T-helper 2 cell treated with Interferon-gamma antibody and Interleukin-4, amounts not matched to agents 100 ng/mL and 5 ng/mL, for 36 hours (primary cell): ENCODE data around the gene TEX12. TPM values are rescaled to one million over a fixed set of nuclear protein-coding genes. Genes with fewer than 3 reads are reported as not detected.

Experiments used
- intact Hi-C: fragments of 100-400 bp; cut with micrococcal nuclease; formaldehyde crosslinking; loops from one replicate; pipeline ENCODE4 v1.15.1; 2023
- total RNA-seq: library from RNA; stranded (reverse); gene quantifications from 2 replicates; pipeline ENCODE4 v1.2.3, GENCODE V29; 2022

The TEX12 gene
- total RNA-seq, 1 donor from 2014 or later = not detected

DNA sequence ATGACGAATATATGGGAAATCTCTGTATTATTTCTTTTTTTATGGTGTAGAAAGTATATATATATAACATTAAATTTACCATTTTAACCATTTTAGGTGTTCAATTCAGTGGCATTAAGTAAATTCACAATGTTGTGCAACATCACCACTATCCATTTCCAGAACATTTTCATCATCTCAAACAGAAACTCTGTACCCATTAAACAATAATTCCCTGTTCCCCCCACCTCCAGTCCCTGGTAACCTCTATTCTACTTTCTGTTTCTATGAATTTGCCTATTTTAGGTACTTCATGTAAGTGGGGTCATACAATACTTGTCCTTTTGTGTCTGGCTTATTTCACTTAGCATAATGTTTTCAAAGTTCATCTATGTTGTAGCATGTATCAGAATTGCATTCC, 43.7 kb downstream of the TEX12 start:
- intact Hi-C loops = no loop called here

DNA sequence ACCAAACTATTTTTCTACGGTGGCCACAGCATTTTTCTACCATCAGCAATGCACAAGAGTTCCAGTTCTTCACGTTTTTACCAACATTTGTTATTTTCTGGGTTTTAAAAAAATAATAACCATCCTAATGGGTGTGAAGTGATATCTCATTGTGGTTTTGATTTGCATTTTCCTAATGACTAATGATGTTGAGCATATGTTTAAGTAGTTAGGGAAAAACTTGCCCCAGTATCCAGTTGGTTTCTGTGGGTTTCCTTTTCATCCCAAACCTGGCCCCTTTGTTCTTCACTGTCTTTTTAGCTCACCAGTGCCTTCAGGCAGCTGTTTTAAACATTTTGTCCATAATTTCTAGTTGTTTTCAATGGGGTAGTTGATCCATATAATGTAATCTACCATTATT, 44.4 kb downstream of the TEX12 start:
- intact Hi-C loops = no loop called here

DNA sequence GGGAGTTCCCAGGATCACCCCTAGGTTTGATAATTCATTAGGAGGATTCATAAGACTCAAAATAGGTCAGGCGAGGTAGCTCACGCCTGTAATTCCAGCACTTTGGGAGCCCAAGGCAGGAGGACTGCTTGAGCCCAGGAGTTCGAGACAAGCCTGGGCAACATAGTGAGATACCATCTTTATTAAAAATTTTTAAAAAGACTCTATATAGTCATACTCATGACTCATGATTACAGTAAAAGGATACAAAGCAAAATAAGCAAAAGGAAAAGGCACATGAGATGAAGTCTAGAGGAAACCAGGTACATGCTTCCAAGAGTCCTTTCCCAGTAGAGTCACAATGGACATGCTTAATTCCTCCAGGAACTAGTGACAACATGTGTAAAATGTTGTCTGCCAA, 45.1 kb downstream of the TEX12 start:
- intact Hi-C loops = no loop called here

DNA sequence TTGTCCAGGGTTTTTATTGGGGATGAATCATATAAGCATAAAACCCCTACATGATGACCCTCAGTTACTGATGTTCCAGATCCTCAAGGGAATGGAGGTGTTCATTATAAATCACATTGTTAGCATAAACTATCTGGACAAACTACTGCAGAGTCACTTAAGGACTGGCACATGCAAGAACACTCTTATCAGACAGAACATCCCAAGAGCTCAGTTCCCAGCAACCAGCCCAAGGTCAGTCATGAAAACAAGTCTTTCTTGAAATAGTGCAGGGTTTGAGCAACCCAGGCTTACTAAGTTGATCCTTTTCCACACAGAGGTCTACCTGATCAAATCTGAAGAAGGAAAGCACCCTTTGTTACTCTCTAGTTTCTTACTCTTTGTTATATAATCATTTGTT, 45.5 kb downstream of the TEX12 start:
- intact Hi-C loops = no loop called here

DNA sequence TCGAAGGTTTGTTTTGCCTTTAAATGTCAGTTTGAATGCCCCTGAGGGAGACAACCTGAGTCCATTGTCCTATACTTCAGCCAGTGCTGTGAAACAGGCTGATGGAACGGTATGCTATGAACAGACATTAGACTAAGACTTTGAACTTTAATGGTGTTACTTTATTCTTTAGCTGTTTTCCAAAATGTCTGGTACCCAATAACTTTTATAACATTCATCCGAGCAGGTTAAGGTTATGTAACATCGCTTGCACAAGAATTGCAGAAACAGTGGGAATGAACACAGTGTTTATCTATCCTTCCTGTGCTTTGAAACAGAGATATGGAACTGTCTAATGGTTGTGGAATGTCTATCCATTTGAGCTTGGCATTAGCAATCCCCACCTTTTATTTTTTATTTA, 46.6 kb downstream of the TEX12 start:
- intact Hi-C loops = no loop called here

DNA sequence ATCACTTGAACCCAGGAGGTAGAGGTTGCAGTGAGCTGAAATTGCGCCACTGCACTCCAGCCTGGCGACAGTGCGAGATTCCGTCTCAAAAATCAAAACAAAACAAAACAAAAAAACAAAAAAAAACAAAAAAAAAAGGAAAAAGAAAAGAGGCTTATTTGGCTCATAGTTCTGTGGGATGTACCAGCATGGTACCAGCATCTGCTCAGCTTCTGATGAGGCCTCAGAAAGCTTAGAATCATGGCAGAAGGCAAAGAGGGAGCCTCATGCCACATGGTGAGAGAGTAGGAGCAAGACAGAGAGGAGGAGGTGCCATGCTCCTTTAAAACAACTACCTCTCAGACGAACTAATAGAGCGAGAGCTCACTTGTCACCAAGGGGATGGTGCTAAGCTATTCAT, 48.4 kb downstream of the TEX12 start:
- intact Hi-C loops = no loop called here

DNA sequence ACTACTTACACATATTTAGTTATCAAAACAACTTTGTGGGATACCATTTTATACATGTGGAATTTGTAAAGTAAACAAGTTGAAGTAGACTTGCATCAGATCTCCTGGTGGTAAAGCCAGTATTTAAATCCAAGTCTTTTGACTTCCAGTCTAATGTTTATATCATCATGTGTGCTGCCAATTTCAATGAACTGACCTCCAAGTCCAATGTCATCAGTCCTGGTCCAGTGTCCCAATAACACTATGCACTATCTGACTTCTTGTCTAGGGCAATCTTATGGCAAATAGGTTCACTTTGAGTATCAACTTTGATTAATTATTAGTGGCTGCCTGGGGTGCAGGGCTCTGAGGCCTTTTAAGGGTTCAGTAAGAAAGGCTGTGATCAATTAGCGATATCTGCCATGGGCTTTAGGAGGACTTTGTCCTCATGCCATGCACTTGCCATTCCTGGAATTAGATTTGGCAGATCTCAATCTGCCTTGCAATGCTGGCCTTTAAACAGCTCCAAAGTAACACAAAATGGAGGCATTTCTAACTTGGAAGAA, 49.5 kb downstream of the TEX12 start:
- intact Hi-C loops = no loop called here

DNA sequence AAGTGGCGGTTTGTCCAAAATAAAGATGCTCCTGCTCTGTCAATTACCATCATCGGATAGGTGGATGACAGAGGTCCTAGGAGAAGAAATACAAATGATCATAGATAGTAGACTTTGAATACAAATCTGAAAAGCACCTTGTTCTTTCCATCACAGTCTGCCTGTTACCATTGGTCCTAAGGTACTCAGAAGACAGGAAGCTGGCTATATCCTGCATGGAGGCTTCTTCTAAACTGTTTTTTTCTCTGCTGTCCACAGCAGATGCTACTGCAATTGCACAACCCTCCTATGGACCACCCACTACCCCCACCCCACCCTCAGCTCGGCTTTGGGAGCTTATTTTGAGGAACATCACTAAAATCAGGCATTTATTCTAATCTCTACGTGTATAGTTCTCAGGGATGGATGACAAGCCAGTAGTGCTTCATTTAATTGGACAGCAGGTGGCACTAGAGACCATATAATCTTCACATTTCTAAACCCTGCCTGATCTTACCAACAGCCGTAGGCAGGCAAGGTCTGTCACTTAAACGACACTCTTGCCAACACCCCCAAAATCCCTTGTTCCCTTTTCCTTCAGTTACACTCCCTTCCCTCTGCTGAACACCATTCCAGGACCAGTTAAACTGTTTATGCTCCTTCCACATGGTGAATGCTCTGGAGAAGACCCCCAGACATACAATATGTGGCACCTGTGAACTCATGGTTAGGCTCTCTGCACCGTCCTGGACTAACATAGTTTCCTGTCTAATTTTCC, 52.5 kb downstream of the TEX12 start:
- intact Hi-C loops = loop anchor here (1.0 to 10.0 kb wide), 5 partner anchors 61 to 1070 kb away; no protein-coding TSS in a partner anchor

DNA sequence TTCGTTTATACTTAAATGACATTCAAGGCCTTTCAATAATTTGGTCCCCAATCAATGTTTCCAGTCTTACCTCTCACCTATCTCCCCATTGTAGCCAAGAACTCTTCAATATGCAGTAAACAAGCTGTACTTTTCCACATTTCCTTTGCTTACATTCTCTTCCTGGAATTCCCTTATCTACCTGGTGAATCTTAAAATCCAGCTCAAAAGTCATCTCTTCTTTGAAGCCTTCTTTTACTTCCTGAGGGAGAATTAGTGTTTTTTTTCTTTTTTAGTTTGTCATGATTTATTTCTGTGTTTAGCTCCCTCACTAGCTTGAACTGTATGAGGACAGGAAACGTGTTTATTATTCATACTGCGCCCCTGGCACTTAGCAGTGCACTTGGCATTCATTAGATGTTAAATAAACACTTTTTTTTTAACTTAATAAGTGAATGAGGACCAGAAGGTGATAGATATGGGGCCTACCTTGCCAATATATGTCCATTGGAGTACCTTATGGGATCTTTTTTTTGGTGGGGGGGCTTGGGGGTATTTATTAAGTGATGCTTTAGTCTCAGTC, 54.2 kb downstream of the TEX12 start:
- intact Hi-C loops = loop anchor here (10.0 kb wide), 1 partner anchor 233 kb away; no protein-coding TSS in a partner anchor

Other genes starting within 250 kb of the TEX12 start
- 0.27 TPM in 1 of 2 replicates, not detected in the other for gene C11orf52, start 248.5 kb upstream of the TEX12 start, total RNA-seq
- gene DIXDC1, start 230.0 kb upstream of the TEX12 start, total RNA-seq = 9.2 and 10.9 TPM in 2 replicates
- gene DLAT, start 142.0 kb upstream of the TEX12 start, total RNA-seq = 37.3 and 41.6 TPM in 2 replicates
- 0.43 and 0.59 TPM in 2 replicates for gene PIH1D2, start 93.4 kb upstream of the TEX12 start, total RNA-seq
- 19.5 and 22.8 TPM in 2 replicates for gene NKAPD1, start 93.1 kb upstream of the TEX12 start, total RNA-seq
- gene TIMM8B, start 80.6 kb upstream of the TEX12 start, total RNA-seq = 52.1 and 57.4 TPM in 2 replicates
- gene SDHD, start 80.5 kb upstream of the TEX12 start, total RNA-seq = 81.1 and 86.7 TPM in 2 replicates
- gene IL18, start 3.3 kb upstream of the TEX12 start, total RNA-seq = 1.4 TPM in 2 replicates
- 1.1 and 1.4 TPM in 2 replicates for gene BCO2, start 8.1 kb downstream of the TEX12 start, total RNA-seq
- gene PTS, start 59.1 kb downstream of the TEX12 start, total RNA-seq = 24.4 and 27.8 TPM in 2 replicates
- gene PLET1, start 93.5 kb downstream of the TEX12 start, total RNA-seq = not detected in 2 replicates